NCI-H1694 (cell line): ENCODE measurements around the gene TMEM141.
"Not testable (repeated sequence)": the region's sequence is repeated elsewhere in the genome, so short reads cannot be mapped to it uniquely, and the experiment has no call there.

Experiments
- DNase-seq: peaks from one replicate; lab custom pipeline; 2025; lab: John Stamatoyannopoulos, UW

TMEM141 gene

GRCh38 chr9:136833381-136834048, 42.4 kb downstream of the TMEM141 start:
- not testable (repeated sequence) for DNase-seq

GRCh38 chr9:136835162-136835931, 44.2 kb downstream of the TMEM141 start:
- DNase-seq, result no peak

GRCh38 chr9:136835932-136836904, 45.1 kb downstream of the TMEM141 start:
- DNase-seq, result no peak

GRCh38 chr9:136837146-136837855, 46.2 kb downstream of the TMEM141 start:
- no peak for DNase-seq

- not testable (repeated sequence) for DNase-seq
Measured at GRCh38 chr9:136837856-136838277, 46.7 kb downstream of the TMEM141 start.

- DNase-seq, result no peak
Measured at GRCh38 chr9:136838314-136839228, 47.4 kb downstream of the TMEM141 start.

GRCh38 chr9:136839229-136840139, 48.3 kb downstream of the TMEM141 start:
- no peak for DNase-seq

GRCh38 chr9:136840140-136840876, 49.2 kb downstream of the TMEM141 start:
- no peak for DNase-seq

GRCh38 chr9:136840877-136841645, 49.9 kb downstream of the TMEM141 start:
- DNase-seq, result peak; percentile 68

- not testable (repeated sequence) for DNase-seq
Measured at GRCh38 chr9:136841646-136842379, 50.7 kb downstream of the TMEM141 start.

- peak; percentile 57 for DNase-seq
Measured at GRCh38 chr9:136842380-136842948, 51.3 kb downstream of the TMEM141 start, which contains the start of gene AJM1. Gene AJM1, plus strand, starts transcription at chr9:136842478. Its CDS starts 1,937 bp downstream, at chr9:136844415.
